ENCODE data around the gene CCL11. TPM values are rescaled to one million over a fixed set of nuclear protein-coding genes. Genes with fewer than 3 reads are reported as not detected.

The CCL11 gene
- total RNA-seq, 1 donor from 2014 or later = not detected

GRCh38 chr17:34305606-34306005 lies 20.1 kb downstream of the CCL11 start:
- no peaks in the 10 kb centered on the region for H3K27me3 Mint-ChIP-seq (ENCODE audit: unreplicated experiment)
- TF ChIP-seq CTCF (IDR thresholded peaks at IDR 0.05) = no peak
- no peak overlapping the region for H3K4me3 Mint-ChIP-seq (ENCODE audit: unreplicated experiment)
- H3K9me3 Mint-ChIP-seq (ENCODE audit: unreplicated experiment) = no peaks in the 10 kb centered on the region
- H3K4me1 Mint-ChIP-seq (ENCODE audit: unreplicated experiment) = peaks cover 29% of the 10 kb centered on the region
- no peak overlapping the region for H3K27ac Mint-ChIP-seq (ENCODE audit: unreplicated experiment)
- no peaks in the 10 kb centered on the region for H3K36me3 Mint-ChIP-seq (ENCODE audit: unreplicated experiment)
- no peak for DNase-seq (ENCODE audit: extremely low spot score, unreplicated experiment)

GRCh38 chr17:34306466-34306865 lies 20.9 kb downstream of the CCL11 start:
- DNase-seq (ENCODE audit: extremely low spot score, unreplicated experiment) = peak; percentile 25
- H3K9me3 Mint-ChIP-seq (ENCODE audit: unreplicated experiment) = no peaks in the 10 kb centered on the region
- TF ChIP-seq CTCF (IDR thresholded peaks at IDR 0.05) = peak; percentile 41
- peaks cover 26% of the 10 kb centered on the region for H3K4me1 Mint-ChIP-seq (ENCODE audit: unreplicated experiment)
- no peak overlapping the region for H3K4me3 Mint-ChIP-seq (ENCODE audit: unreplicated experiment)
- H3K36me3 Mint-ChIP-seq (ENCODE audit: unreplicated experiment) = no peaks in the 10 kb centered on the region
- H3K27me3 Mint-ChIP-seq (ENCODE audit: unreplicated experiment) = no peaks in the 10 kb centered on the region
- H3K27ac Mint-ChIP-seq (ENCODE audit: unreplicated experiment) = no peak overlapping the region

- TF ChIP-seq CTCF (IDR thresholded peaks at IDR 0.05) = no peak
- DNase-seq (ENCODE audit: extremely low spot score, unreplicated experiment) = peak; percentile 19
- Mint-ChIP-seq H3K27ac (ENCODE audit: unreplicated experiment) (no peak overlapping the region), H3K27me3 (ENCODE audit: unreplicated experiment) (no peaks in the 10 kb centered on the region), H3K36me3 (ENCODE audit: unreplicated experiment) (no peaks in the 10 kb centered on the region), H3K4me1 (ENCODE audit: unreplicated experiment) (peaks cover 31% of the 10 kb centered on the region), H3K9me3 (ENCODE audit: unreplicated experiment) (no peaks in the 10 kb centered on the region), H3K4me3 (ENCODE audit: unreplicated experiment) (no peak overlapping the region)
Observed at GRCh38 chr17:34307110-34307509, 21.6 kb downstream of the CCL11 start.

GRCh38 chr17:34308371-34308770 lies 22.8 kb downstream of the CCL11 start:
- no peak overlapping the region for H3K4me3 Mint-ChIP-seq (ENCODE audit: unreplicated experiment)
- H3K9me3 Mint-ChIP-seq (ENCODE audit: unreplicated experiment) = no peaks in the 10 kb centered on the region
- H3K36me3 Mint-ChIP-seq (ENCODE audit: unreplicated experiment) = no peaks in the 10 kb centered on the region
- DNase-seq (ENCODE audit: extremely low spot score, unreplicated experiment) = no peak
- H3K4me1 Mint-ChIP-seq (ENCODE audit: unreplicated experiment) = peaks cover 42% of the 10 kb centered on the region
- no peaks in the 10 kb centered on the region for H3K27me3 Mint-ChIP-seq (ENCODE audit: unreplicated experiment)
- no peak overlapping the region for H3K27ac Mint-ChIP-seq (ENCODE audit: unreplicated experiment)
- TF ChIP-seq CTCF (IDR thresholded peaks at IDR 0.05) = no peak

GRCh38 chr17:34311291-34311690 lies 25.7 kb downstream of the CCL11 start:
- H3K4me3 Mint-ChIP-seq (ENCODE audit: unreplicated experiment) = no peak overlapping the region
- H3K4me1 Mint-ChIP-seq (ENCODE audit: unreplicated experiment) = peaks cover 50% of the 10 kb centered on the region
- no peak for TF ChIP-seq CTCF (IDR thresholded peaks at IDR 0.05)
- H3K9me3 Mint-ChIP-seq (ENCODE audit: unreplicated experiment) = no peaks in the 10 kb centered on the region
- H3K27me3 Mint-ChIP-seq (ENCODE audit: unreplicated experiment) = peaks cover 4% of the 10 kb centered on the region
- no peaks in the 10 kb centered on the region for H3K36me3 Mint-ChIP-seq (ENCODE audit: unreplicated experiment)
- DNase-seq (ENCODE audit: extremely low spot score, unreplicated experiment) = no peak
- H3K27ac Mint-ChIP-seq (ENCODE audit: unreplicated experiment) = no peak overlapping the region
